Measurements from ENCODE around the gene FGF12.

FGF12 gene

DNA sequence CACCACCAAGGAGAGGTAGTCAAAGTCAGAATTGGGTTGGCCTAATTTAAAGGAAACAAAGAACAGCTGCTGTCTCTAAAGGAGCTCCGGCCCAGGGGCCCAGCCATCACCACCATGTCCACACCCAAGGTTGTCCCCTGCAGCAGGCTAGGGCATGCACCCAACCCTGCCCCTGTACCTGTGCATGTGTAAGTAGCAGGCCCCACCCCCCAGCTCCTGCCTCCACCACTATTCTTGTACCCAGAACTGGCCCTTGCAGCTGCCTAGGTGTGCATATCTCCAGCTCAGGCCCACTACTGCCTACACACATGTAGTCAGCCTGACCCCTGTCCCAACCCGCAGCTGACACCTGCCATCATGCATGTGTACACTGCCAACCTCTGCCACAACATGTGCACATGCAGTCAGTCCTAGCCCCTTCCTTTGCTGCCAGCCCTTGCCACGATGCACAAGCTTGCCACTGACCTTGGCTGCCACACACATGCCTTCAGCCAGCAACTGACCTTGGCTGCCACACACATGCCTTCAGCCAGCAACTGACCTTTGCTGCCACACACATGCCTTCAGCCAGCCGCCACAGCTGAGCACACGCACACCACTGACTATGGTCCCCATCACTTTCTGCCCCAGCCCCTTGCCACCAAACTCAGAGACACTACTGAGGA is 39.7 kb downstream of the FGF12 start:
- Histone ChIP-seq H3K4me3 (ENCODE audit: low read depth in 1 of 2, low read length in 2 of 2) (no peak overlapping the region), H3K9me3 (ENCODE audit: control insufficient read depth in 1 of 2, low read length in 2 of 2) (no peaks in the 10 kb centered on the region), H3K9ac (ENCODE audit: low read depth in 1 of 2, low read length in 2 of 2) (no peak overlapping the region), H3K36me3 (ENCODE audit: control insufficient read depth in 1 of 2, insufficient read depth in 2 of 2, low read length in 2 of 2) (no peaks in the 10 kb centered on the region), H3K27ac (ENCODE audit: low read depth, low read length) (no peak overlapping the region), H3K27me3 (ENCODE audit: control insufficient read depth in 1 of 2, insufficient read depth in 2 of 2, low read length in 2 of 2) (no peaks in the 10 kb centered on the region), H3K4me1 (ENCODE audit: control insufficient read depth in 1 of 2, insufficient read depth in 2 of 2, low read length in 2 of 2) (no peaks in the 10 kb centered on the region)

DNA sequence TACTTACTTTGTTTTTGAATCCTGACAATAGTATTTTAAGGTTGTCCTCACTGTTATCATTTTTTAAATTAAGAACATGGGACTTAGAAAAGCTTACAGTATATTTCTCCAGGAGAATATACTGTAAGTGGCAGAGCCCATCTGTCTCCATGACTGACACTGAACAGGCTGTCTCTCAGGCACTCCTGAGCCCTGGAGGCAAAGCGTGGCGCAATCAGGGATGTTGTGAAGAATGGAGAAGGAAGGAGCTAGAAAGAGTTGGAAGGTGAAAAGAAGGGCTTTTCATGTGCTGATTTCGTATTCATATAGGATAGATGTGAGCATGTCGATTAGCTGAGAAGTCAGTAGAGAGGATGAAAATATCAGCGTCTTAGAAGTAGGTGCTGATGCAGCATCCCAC is 41.5 kb downstream of the FGF12 start:
- Histone ChIP-seq H3K27ac (ENCODE audit: low read depth, low read length) (no peak overlapping the region), H3K4me3 (ENCODE audit: low read depth in 1 of 2, low read length in 2 of 2) (no peak overlapping the region), H3K9me3 (ENCODE audit: control insufficient read depth in 1 of 2, low read length in 2 of 2) (no peaks in the 10 kb centered on the region), H3K36me3 (ENCODE audit: control insufficient read depth in 1 of 2, insufficient read depth in 2 of 2, low read length in 2 of 2) (no peaks in the 10 kb centered on the region), H3K9ac (ENCODE audit: low read depth in 1 of 2, low read length in 2 of 2) (no peak overlapping the region), H3K27me3 (ENCODE audit: control insufficient read depth in 1 of 2, insufficient read depth in 2 of 2, low read length in 2 of 2) (no peaks in the 10 kb centered on the region), H3K4me1 (ENCODE audit: control insufficient read depth in 1 of 2, insufficient read depth in 2 of 2, low read length in 2 of 2) (no peaks in the 10 kb centered on the region)

DNA sequence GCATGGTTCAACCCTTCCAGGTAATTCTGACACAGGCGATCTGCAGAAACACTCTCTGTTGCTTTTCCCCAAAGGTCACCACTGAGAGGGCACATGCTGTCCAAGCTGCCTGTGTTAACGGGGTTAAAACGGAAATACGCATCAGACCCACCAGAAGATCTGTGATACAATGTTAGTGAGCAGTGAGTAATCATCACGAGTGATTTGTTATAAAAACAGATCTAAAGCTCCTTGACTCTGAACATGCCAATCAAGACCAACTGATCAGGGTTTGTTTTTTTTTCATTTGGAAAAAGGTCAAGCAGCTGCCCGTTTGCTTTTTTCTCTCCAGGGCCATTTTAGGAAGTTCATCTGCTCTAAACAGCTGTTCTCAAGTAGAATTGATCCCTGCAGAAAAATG is 43.2 kb downstream of the FGF12 start:
- Histone ChIP-seq H3K27me3 (ENCODE audit: control insufficient read depth in 1 of 2, insufficient read depth in 2 of 2, low read length in 2 of 2) (no peaks in the 10 kb centered on the region), H3K36me3 (ENCODE audit: control insufficient read depth in 1 of 2, insufficient read depth in 2 of 2, low read length in 2 of 2) (no peaks in the 10 kb centered on the region), H3K4me3 (ENCODE audit: low read depth in 1 of 2, low read length in 2 of 2) (no peak overlapping the region), H3K27ac (ENCODE audit: low read depth, low read length) (no peak overlapping the region), H3K9me3 (ENCODE audit: control insufficient read depth in 1 of 2, low read length in 2 of 2) (no peaks in the 10 kb centered on the region), H3K9ac (ENCODE audit: low read depth in 1 of 2, low read length in 2 of 2) (no peak overlapping the region), H3K4me1 (ENCODE audit: control insufficient read depth in 1 of 2, insufficient read depth in 2 of 2, low read length in 2 of 2) (no peaks in the 10 kb centered on the region)

DNA sequence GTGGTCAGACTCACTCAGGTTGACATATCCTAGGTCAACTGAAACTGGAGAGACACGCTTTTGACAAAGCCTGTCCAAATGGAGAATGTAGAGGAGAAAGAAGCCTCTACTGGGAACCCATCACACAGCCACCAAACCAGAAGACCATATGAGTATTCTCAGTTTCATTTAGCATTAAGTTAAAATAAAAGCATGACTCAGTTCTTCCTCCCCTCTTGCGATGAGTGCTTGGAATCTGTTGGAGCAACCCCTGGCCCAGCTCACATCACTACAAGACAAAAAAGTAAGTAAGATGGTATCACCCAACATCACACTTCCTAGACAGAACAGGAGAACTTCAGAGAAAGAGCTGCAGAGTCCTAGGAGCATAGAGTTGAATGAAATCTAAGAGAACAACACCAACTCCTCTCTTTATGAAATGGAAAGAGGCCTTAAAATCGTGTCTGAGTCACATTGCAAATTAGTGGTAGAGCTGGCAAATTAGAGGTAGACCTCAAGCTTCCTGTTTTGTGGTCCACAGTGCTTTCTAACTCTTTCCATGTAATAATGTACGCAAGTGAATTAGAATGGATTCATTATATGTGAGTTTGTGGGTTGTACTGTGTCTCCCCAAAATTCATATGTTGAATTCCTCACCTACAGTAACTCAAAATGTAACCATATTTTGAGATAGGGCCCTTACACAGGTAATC is 51.2 kb downstream of the FGF12 start:
- no peak overlapping the region for H3K9ac ChIP-seq (ENCODE audit: low read depth in 1 of 2, low read length in 2 of 2)
- no peaks in the 10 kb centered on the region for H3K4me1 ChIP-seq (ENCODE audit: control insufficient read depth in 1 of 2, insufficient read depth in 2 of 2, low read length in 2 of 2)
- H3K9me3 ChIP-seq (ENCODE audit: control insufficient read depth in 1 of 2, low read length in 2 of 2): no peaks in the 10 kb centered on the region

DNA sequence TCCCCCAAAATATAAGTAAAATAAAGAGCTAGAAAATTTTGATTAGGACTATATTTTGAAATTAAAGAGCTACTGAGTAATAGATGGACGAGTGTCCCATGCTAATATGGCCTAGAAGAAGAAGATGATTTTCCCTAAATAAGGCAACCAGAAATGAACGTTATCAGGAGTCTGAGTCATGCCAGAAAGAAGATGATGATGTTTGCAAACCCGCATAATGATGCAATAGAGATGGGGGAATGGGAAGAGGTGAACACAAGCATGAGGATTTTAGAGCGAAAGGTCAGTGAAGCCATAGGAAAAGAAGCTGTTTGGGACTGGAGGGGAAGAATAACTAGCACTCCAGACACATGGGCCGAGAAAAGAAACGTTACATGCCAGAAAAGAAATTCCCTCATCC is 71.7 kb downstream of the FGF12 start:
- Histone ChIP-seq H3K36me3 (ENCODE audit: control insufficient read depth in 1 of 2, insufficient read depth in 2 of 2, low read length in 2 of 2) (no peaks in the 10 kb centered on the region), H3K9me3 (ENCODE audit: control insufficient read depth in 1 of 2, low read length in 2 of 2) (no peaks in the 10 kb centered on the region), H3K4me1 (ENCODE audit: control insufficient read depth in 1 of 2, insufficient read depth in 2 of 2, low read length in 2 of 2) (no peaks in the 10 kb centered on the region), H3K9ac (ENCODE audit: low read depth in 1 of 2, low read length in 2 of 2) (no peak overlapping the region), H3K4me3 (ENCODE audit: low read depth in 1 of 2, low read length in 2 of 2) (no peak overlapping the region), H3K27ac (ENCODE audit: low read depth, low read length) (no peak overlapping the region), H3K27me3 (ENCODE audit: control insufficient read depth in 1 of 2, insufficient read depth in 2 of 2, low read length in 2 of 2) (no peaks in the 10 kb centered on the region)

More for the DNA sequence above, 51.2 kb downstream of the FGF12 start:
- Histone ChIP-seq H3K27me3 (ENCODE audit: control insufficient read depth in 1 of 2, insufficient read depth in 2 of 2, low read length in 2 of 2) (no peaks in the 10 kb centered on the region), H3K4me3 (ENCODE audit: low read depth in 1 of 2, low read length in 2 of 2) (no peak overlapping the region), H3K36me3 (ENCODE audit: control insufficient read depth in 1 of 2, insufficient read depth in 2 of 2, low read length in 2 of 2) (no peaks in the 10 kb centered on the region), H3K27ac (ENCODE audit: low read depth, low read length) (no peak overlapping the region)

DNA sequence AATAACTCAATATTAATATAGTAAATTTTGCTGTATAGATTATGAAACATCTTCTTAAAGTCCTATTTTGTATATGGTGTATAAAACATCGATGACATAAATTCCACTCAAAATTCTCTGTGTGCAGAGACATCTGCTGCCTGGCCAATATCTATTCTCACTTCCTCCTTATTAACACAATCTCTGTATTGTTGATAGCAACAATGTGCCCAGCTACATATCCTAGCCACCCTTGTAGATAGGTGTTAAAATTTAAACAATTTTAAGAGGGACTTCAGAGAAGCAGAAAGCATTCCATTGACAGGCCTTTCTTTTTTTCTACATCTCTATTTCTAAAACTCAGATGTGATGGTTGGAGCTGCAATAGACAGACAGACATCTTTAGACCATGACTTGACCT is 72.3 kb downstream of the FGF12 start:
- Histone ChIP-seq H3K9ac (ENCODE audit: low read depth in 1 of 2, low read length in 2 of 2) (no peak overlapping the region), H3K4me1 (ENCODE audit: control insufficient read depth in 1 of 2, insufficient read depth in 2 of 2, low read length in 2 of 2) (no peaks in the 10 kb centered on the region), H3K27me3 (ENCODE audit: control insufficient read depth in 1 of 2, insufficient read depth in 2 of 2, low read length in 2 of 2) (no peaks in the 10 kb centered on the region), H3K9me3 (ENCODE audit: control insufficient read depth in 1 of 2, low read length in 2 of 2) (no peaks in the 10 kb centered on the region), H3K27ac (ENCODE audit: low read depth, low read length) (no peak overlapping the region), H3K4me3 (ENCODE audit: low read depth in 1 of 2, low read length in 2 of 2) (no peak overlapping the region), H3K36me3 (ENCODE audit: control insufficient read depth in 1 of 2, insufficient read depth in 2 of 2, low read length in 2 of 2) (no peaks in the 10 kb centered on the region)

DNA sequence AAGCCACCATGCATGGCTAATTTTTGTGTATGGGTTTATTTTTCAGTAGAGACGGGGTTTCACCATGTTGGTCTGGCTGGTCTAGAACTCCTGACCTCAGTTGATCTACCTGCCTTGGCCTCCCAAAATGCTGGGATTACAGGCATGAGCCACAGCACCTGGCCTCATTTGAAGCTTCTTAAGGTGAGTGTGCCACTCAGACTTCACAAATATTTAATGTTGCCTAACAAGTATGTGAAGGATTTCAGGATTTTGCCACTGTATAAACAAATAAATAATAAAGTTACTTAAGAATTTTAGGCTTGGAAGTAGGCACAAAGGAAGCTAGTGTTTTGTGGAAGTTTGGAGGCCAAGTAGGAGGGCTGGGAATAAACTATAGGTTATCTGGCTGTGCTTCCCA is 73.5 kb downstream of the FGF12 start:
- H3K4me1 ChIP-seq (ENCODE audit: control insufficient read depth in 1 of 2, insufficient read depth in 2 of 2, low read length in 2 of 2): no peaks in the 10 kb centered on the region
- no peak overlapping the region for H3K4me3 ChIP-seq (ENCODE audit: low read depth in 1 of 2, low read length in 2 of 2)
- no peak overlapping the region for H3K27ac ChIP-seq (ENCODE audit: low read depth, low read length)

DNA sequence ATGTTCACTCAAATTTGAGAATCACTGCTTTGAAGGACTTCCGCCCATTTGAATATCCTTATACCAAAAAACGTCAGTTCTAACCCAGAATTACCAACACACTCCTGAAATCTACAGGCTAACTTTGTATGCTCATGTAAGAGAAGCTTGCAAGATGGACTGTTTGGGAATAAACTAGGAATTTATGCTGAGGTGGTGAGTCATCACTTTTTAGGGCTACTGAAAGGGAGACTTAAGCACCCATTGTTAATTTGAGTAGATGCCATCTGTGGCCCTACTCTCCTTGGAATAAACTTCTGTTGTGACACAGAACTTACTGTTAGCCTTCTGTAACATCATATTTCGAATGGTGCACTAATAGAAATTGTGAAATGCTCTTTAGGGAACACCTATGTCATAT is 74.6 kb downstream of the FGF12 start:
- Histone ChIP-seq H3K36me3 (ENCODE audit: control insufficient read depth in 1 of 2, insufficient read depth in 2 of 2, low read length in 2 of 2) (no peaks in the 10 kb centered on the region), H3K27ac (ENCODE audit: low read depth, low read length) (no peak overlapping the region), H3K9ac (ENCODE audit: low read depth in 1 of 2, low read length in 2 of 2) (no peak overlapping the region), H3K27me3 (ENCODE audit: control insufficient read depth in 1 of 2, insufficient read depth in 2 of 2, low read length in 2 of 2) (no peaks in the 10 kb centered on the region), H3K4me3 (ENCODE audit: low read depth in 1 of 2, low read length in 2 of 2) (no peak overlapping the region), H3K4me1 (ENCODE audit: control insufficient read depth in 1 of 2, insufficient read depth in 2 of 2, low read length in 2 of 2) (no peaks in the 10 kb centered on the region), H3K9me3 (ENCODE audit: control insufficient read depth in 1 of 2, low read length in 2 of 2) (no peaks in the 10 kb centered on the region)

More for the DNA sequence above, 73.5 kb downstream of the FGF12 start:
- Histone ChIP-seq H3K9me3 (ENCODE audit: control insufficient read depth in 1 of 2, low read length in 2 of 2) (no peaks in the 10 kb centered on the region), H3K9ac (ENCODE audit: low read depth in 1 of 2, low read length in 2 of 2) (no peak overlapping the region), H3K27me3 (ENCODE audit: control insufficient read depth in 1 of 2, insufficient read depth in 2 of 2, low read length in 2 of 2) (no peaks in the 10 kb centered on the region), H3K36me3 (ENCODE audit: control insufficient read depth in 1 of 2, insufficient read depth in 2 of 2, low read length in 2 of 2) (no peaks in the 10 kb centered on the region)

DNA sequence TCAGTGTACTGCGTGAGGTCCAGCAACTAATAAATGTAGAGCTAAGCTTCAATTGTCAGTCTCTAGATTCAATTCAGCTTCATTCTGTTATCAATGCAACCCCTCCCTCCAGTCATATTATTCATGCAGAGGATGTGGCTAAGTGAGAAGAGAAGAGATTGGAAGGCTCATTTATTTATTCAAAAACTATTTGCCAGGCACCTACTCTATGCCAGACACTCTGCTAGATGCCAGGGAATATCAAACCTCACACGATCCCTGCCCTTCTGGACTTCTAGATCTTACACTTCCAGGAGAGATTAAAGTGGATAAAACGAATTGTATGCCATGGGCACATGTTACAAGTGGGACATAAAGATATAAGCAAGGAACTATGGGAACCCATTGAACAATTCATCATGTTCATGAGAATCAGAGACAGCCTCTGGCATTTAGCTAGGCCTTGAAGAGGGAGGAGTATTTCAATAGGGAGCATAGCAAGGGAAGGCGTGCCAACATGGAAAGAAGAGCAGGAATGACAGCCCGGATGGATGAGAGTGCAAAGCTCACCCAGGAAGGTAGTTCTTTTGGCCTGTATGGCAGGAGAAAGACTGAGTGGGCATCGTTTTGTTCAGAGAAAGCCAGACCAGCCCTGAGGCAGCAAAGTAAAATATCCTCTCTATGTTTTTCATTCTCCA is 75.4 kb downstream of the FGF12 start:
- Histone ChIP-seq H3K27ac (ENCODE audit: low read depth, low read length) (no peak overlapping the region), H3K4me3 (ENCODE audit: low read depth in 1 of 2, low read length in 2 of 2) (no peak overlapping the region), H3K4me1 (ENCODE audit: control insufficient read depth in 1 of 2, insufficient read depth in 2 of 2, low read length in 2 of 2) (no peaks in the 10 kb centered on the region), H3K27me3 (ENCODE audit: control insufficient read depth in 1 of 2, insufficient read depth in 2 of 2, low read length in 2 of 2) (no peaks in the 10 kb centered on the region), H3K36me3 (ENCODE audit: control insufficient read depth in 1 of 2, insufficient read depth in 2 of 2, low read length in 2 of 2) (no peaks in the 10 kb centered on the region), H3K9ac (ENCODE audit: low read depth in 1 of 2, low read length in 2 of 2) (no peak overlapping the region), H3K9me3 (ENCODE audit: control insufficient read depth in 1 of 2, low read length in 2 of 2) (no peaks in the 10 kb centered on the region)

DNA sequence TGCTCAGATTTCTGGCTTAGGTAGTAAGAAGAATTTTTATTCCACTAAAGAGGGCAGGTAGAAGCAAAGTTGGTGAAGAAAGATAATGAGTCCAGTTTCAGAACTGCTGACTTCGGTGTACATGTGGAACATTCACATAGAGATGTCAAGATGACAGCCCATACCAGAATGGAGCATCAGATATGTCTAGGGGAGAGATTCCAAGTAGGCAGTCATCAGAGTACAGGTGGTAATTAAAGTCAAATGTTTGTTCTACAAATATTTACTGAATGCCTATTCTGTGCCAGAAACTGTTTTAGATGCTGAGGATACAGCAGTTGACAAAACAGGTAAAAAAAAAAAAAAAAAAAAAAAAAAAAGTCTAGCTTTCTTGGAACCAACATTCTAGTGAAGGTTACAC is 81.9 kb downstream of the FGF12 start:
- Histone ChIP-seq H3K4me3 (ENCODE audit: low read depth in 1 of 2, low read length in 2 of 2) (no peak overlapping the region), H3K36me3 (ENCODE audit: control insufficient read depth in 1 of 2, insufficient read depth in 2 of 2, low read length in 2 of 2) (no peaks in the 10 kb centered on the region), H3K9ac (ENCODE audit: low read depth in 1 of 2, low read length in 2 of 2) (no peak overlapping the region), H3K27me3 (ENCODE audit: control insufficient read depth in 1 of 2, insufficient read depth in 2 of 2, low read length in 2 of 2) (no peaks in the 10 kb centered on the region), H3K27ac (ENCODE audit: low read depth, low read length) (no peak overlapping the region), H3K4me1 (ENCODE audit: control insufficient read depth in 1 of 2, insufficient read depth in 2 of 2, low read length in 2 of 2) (no peaks in the 10 kb centered on the region), H3K9me3 (ENCODE audit: control insufficient read depth in 1 of 2, low read length in 2 of 2) (no peaks in the 10 kb centered on the region)
